RWPE2 (cell line): Measurements from ENCODE around the gene PLB1.
A peak's percentile ranks its signal among the peaks of the same experiment; 100 is the strongest.

Experiments
- ATAC-seq: fragments of 200-7000 bp; cut with Tn5 transposase; 3 replicates; pipeline ENCODE4 v1.9.1; 2021; ENCODE audit warnings: low read depth
- DNase-seq: peaks from one replicate; pipeline ENCODE4 v3.0.0-alpha.2; 2020; ENCODE audit warnings: low spot score
- H3K27ac ChIP-seq: fragments of 450-650 bp; 2 replicates; pipeline ENCODE4 v1.5.1; 2017; ENCODE audit warnings: mild to moderate bottlenecking; ENCODE audit not compliant: poor library complexity, severe bottlenecking
- H3K27me3 ChIP-seq: fragments of 250-450 bp; sonication (Bioruptor Pico); 2 replicates; pipeline ENCODE4 v1.5.1; 2021; ENCODE audit warnings: mild to moderate bottlenecking, moderate library complexity; ENCODE audit not compliant: insufficient read depth, poor library complexity, severe bottlenecking
- H3K36me3 ChIP-seq: fragments of 250-450 bp; sonication (Bioruptor Pico); 2 replicates; pipeline ENCODE4 v1.5.1; 2020; ENCODE audit warnings: low read depth, mild to moderate bottlenecking, moderate library complexity
- H3K4me1 ChIP-seq: fragments of 250-450 bp; sonication (Bioruptor Pico); 2 replicates; pipeline ENCODE4 v1.5.1; 2021; ENCODE audit warnings: mild to moderate bottlenecking, moderate library complexity; ENCODE audit not compliant: insufficient read depth, poor library complexity, severe bottlenecking
- H3K4me3 ChIP-seq: fragments of 250-450 bp; sonication (Bioruptor Pico); 2 replicates; pipeline ENCODE4 v1.5.1; 2021; ENCODE audit warnings: mild to moderate bottlenecking, moderate library complexity; ENCODE audit not compliant: severe bottlenecking
- H3K9me3 ChIP-seq: fragments of 250-450 bp; sonication (Bioruptor Pico); 2 replicates; pipeline ENCODE4 v1.5.1; 2021; ENCODE audit warnings: mild to moderate bottlenecking, moderate library complexity; ENCODE audit not compliant: severe bottlenecking
- TF ChIP-seq, protein P1 (sequence below): fragments of 450-650 bp; IDR thresholded peaks from one replicate; pipeline ENCODE4 v1.5.1; 2017; ENCODE audit warnings: mild to moderate bottlenecking, moderate library complexity; ENCODE audit not compliant: poor library complexity, severe bottlenecking

PLB1 gene

DNA sequence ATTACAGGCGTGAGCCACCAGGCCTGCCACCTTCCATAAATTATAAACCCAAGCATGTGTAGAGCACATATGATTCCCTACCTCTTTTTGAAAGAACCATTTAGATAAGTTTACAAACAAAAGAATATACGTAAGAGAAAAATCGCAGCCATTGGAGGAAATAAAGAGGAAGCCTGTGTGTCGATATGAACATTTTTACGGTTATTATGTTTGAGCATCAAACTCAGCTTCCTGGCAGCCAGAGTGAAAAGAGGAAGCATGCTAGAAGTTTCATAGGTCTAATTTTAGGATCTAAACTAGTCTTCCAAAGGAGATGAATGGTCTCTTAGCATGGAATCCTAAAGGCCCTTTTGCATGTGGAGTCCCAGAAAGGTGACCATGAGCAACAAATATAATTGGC, 104.3 kb downstream of the PLB1 start:
- DNase-seq, result no peak
- Histone ChIP-seq H3K9me3 (no peaks in the 10 kb centered on the region), H3K27ac (no peak overlapping the region), H3K36me3 (no peaks in the 10 kb centered on the region), H3K4me1 (peaks cover 24% of the 10 kb centered on the region), H3K4me3 (no peak overlapping the region), H3K27me3 (no peaks in the 10 kb centered on the region)
- TF ChIP-seq, protein P1, sequence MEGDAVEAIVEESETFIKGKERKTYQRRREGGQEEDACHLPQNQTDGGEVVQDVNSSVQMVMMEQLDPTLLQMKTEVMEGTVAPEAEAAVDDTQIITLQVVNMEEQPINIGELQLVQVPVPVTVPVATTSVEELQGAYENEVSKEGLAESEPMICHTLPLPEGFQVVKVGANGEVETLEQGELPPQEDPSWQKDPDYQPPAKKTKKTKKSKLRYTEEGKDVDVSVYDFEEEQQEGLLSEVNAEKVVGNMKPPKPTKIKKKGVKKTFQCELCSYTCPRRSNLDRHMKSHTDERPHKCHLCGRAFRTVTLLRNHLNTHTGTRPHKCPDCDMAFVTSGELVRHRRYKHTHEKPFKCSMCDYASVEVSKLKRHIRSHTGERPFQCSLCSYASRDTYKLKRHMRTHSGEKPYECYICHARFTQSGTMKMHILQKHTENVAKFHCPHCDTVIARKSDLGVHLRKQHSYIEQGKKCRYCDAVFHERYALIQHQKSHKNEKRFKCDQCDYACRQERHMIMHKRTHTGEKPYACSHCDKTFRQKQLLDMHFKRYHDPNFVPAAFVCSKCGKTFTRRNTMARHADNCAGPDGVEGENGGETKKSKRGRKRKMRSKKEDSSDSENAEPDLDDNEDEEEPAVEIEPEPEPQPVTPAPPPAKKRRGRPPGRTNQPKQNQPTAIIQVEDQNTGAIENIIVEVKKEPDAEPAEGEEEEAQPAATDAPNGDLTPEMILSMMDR, result no peak
- no peak for ATAC-seq

DNA sequence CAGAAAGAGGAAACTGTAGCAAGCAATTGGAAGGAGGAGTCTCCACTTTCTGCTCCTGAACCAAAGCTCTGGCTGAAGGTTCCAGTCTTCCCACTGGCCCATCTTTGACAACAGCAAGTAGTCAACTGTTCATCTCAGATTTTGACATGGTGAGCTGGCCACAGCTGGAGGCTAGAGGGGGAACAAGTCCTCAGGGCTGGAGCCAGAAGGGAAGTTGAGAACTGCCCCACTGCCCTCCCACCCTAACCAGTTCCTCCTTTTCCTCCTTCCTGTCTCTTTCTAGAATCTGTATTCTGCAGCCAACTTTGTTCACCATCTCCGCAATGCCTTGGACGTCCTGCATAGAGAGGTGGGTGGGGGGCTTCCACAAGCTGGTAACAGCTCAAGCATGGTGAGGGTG, 105.8 kb downstream of the PLB1 start:
- Histone ChIP-seq H3K27ac (no peak overlapping the region), H3K9me3 (no peaks in the 10 kb centered on the region), H3K4me1 (peaks cover 18% of the 10 kb centered on the region), H3K4me3 (no peak overlapping the region), H3K27me3 (no peaks in the 10 kb centered on the region), H3K36me3 (no peaks in the 10 kb centered on the region)
- TF ChIP-seq, protein P1, result no peak
- DNase-seq (no peak), ATAC-seq (no peak)

DNA sequence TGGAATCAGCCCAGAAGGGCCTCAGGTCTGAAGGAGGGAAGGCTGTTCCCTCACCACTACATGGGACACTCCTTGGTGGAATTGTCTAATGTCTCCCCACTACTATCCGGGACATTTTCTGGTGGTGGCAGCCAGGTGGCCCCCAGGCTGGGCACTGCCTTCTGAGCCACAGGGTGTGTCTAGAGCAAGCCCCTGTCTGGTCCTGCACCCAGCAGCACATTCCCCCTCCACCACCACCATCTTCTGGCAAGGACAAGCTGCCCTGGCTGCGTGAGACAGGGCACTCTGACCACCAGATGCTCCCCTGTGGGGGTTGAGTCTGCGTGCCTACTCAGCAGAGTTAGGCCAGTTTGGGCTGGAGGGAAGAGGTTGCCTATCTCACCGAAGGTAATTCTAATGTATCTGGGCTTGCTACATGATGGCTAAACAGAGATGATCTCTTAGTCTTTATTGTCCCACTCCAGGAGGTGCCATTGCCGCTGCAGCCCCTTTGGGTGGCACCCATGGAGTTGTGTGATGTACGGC, 106.3 kb downstream of the PLB1 start:
- H3K9me3 ChIP-seq, result no peaks in the 10 kb centered on the region
- H3K27ac ChIP-seq, result no peak overlapping the region
- H3K4me3 ChIP-seq, result no peak overlapping the region
- H3K27me3 ChIP-seq, result no peaks in the 10 kb centered on the region
- TF ChIP-seq, protein P1, result no peak
- ATAC-seq, result no peak
- no peak for DNase-seq
- H3K36me3 ChIP-seq, result no peaks in the 10 kb centered on the region
- peaks cover 12% of the 10 kb centered on the region for H3K4me1 ChIP-seq

DNA sequence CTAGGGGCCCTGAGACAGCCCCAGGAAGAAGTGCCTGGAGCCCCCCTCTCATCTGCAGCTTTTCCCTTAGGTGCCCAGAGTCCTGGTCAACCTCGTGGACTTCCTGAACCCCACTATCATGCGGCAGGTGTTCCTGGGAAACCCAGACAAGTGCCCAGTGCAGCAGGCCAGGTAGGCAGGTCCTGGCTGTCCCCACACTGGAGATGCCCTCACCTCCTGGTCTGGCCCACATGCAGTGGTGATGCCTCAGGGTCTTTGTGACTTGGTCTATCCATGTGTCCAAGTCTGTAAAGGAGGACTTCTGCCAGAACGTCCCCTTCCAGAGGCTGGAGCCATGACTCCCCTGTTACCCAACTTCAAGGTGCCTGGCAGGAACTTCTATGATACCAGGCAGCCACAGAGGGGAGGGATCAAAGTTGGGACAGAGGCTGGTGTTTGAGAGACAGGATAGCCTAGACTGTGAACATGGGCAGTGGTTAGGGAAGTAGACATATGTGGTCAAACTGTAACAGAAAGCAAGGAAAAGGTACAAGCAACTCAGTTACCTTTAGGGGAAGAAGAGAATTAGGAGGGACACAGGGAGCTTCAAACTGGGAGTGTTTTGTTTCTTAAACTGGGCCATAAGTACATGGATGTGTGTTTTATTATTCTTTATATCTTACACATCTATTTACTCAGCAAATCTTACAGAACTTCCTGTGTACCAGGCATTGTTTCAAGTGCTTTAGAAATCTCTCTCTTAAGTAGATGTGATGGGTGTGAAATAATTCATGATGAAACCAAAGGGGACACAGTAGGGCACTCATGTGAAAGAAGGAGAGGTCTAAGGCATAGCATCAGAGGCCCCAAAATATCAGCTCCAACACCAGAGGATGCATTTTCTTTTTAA, 107.1 kb downstream of the PLB1 start:
- no peaks in the 10 kb centered on the region for H3K27me3 ChIP-seq
- DNase-seq (no peak), ATAC-seq (peak; percentile 41; the same call in 1 of the 3 replicates)
- no peak overlapping the region for H3K4me3 ChIP-seq
- H3K27ac ChIP-seq, result peak overlapping the region; percentile 35
- no peaks in the 10 kb centered on the region for H3K9me3 ChIP-seq
- H3K4me1 ChIP-seq, result peaks cover 10% of the 10 kb centered on the region
- no peaks in the 10 kb centered on the region for H3K36me3 ChIP-seq
- TF ChIP-seq, protein P1, result no peak

DNA sequence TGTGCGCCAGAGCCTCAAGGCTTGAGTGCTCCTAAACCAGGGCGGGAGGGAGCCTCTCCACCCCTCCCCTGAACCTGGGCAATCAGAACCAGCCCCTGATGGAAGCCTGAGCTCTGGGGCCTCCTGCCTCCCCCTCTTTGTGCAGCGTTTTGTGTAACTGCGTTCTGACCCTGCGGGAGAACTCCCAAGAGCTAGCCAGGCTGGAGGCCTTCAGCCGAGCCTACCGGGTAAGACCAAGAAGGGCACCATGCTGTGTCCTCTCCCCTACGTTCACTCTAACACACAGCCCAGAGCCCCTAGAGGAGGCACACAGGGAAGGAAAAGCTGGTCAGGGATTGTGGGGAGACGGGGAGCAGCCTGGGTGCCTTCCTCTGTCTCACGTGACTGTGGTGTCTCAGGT, 108.0 kb downstream of the PLB1 start:
- no peaks in the 10 kb centered on the region for H3K36me3 ChIP-seq
- H3K4me1 ChIP-seq, result peaks cover 10% of the 10 kb centered on the region
- ATAC-seq (no peak), DNase-seq (no peak)
- peak overlapping the region; percentile 35 for H3K27ac ChIP-seq
- H3K4me3 ChIP-seq, result no peak overlapping the region
- H3K27me3 ChIP-seq, result no peaks in the 10 kb centered on the region
- TF ChIP-seq, protein P1, result no peak
- no peaks in the 10 kb centered on the region for H3K9me3 ChIP-seq
